ENCODE results near the gene DAD1. TPM values are rescaled to one million over a fixed set of nuclear protein-coding genes. Genes with fewer than 3 reads are reported as not detected.
"Not testable (repeated sequence)": the region's sequence is repeated elsewhere in the genome, so short reads cannot be mapped to it uniquely, and the experiment has no call there.

Gene DAD1
- total RNA-seq, 4 donors from 2014 or later = 123 to 228 (median 171) TPM

DNA sequence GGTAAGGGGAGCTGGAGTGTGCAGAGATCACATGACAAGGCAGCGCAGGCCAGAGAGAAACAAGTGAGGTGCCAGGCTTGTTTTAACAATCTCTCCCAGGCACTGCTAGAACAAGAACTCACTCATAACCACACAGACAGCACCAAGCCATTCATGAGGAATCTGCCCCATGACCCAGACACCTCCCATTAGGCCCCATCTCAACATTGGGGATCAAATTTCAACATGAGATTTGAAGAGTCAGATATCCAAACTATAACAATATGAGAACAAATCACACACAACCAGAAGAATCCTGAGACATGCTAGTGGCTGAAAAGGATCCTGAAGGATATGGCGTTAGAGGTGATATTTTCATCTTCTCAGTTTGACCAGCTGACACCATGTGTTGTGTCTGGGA, 33.2 kb upstream of the DAD1 start:
- H3K4me1 ChIP-seq = no peaks in the 10 kb centered on the region
- H3K36me3 ChIP-seq = no peaks in the 10 kb centered on the region
- TF ChIP-seq POLR2AphosphoS5 (IDR thresholded peaks at IDR 0.05) = no peak
- TF ChIP-seq POLR2A (IDR thresholded peaks at IDR 0.05) = no peak
- TF ChIP-seq, protein P1, sequence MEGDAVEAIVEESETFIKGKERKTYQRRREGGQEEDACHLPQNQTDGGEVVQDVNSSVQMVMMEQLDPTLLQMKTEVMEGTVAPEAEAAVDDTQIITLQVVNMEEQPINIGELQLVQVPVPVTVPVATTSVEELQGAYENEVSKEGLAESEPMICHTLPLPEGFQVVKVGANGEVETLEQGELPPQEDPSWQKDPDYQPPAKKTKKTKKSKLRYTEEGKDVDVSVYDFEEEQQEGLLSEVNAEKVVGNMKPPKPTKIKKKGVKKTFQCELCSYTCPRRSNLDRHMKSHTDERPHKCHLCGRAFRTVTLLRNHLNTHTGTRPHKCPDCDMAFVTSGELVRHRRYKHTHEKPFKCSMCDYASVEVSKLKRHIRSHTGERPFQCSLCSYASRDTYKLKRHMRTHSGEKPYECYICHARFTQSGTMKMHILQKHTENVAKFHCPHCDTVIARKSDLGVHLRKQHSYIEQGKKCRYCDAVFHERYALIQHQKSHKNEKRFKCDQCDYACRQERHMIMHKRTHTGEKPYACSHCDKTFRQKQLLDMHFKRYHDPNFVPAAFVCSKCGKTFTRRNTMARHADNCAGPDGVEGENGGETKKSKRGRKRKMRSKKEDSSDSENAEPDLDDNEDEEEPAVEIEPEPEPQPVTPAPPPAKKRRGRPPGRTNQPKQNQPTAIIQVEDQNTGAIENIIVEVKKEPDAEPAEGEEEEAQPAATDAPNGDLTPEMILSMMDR (IDR thresholded peaks at IDR 0.05) = no peak
- TF ChIP-seq EP300 (IDR thresholded peaks at IDR 0.05) = no peak
- peaks cover 0 to 3% (median 0%) of the 10 kb centered on the region in 3 donors for H3K9me3 ChIP-seq
- H3K27ac ChIP-seq = no peak overlapping the region
- WGBS, 2 donors (ENCODE audit: low coverage in 1 of 2) = 77 to 92% methylated on average over 1 to 2 of the region's 2 CpGs
- no peaks in the 10 kb centered on the region for H3K27me3 ChIP-seq
- no peak for ATAC-seq
- no peak overlapping the region for H3K4me3 ChIP-seq

DNA sequence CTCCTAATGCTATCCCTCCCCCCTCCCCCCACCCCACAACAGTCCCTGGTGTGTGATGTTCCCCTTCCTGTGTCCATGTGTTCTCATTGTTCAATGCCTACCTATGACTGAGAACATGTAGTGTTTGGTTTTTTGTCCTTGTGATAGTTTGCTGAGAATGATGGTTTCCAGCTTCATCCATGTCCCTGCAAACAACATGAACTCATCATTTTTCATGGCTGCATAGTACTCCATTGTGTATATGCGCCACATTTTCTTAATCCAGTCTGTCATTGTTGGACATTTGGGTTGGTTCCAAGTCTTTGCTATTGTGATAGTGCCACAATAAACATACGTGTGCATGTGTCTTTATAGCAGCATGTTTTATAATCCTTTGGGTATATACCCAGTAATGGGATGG, 26.7 kb upstream of the DAD1 start:
- not testable (repeated sequence) for H3K27ac ChIP-seq, H3K27me3 ChIP-seq, H3K4me3 ChIP-seq, H3K9me3 ChIP-seq, ATAC-seq
- H3K4me1 ChIP-seq = peaks cover 0 to 18% (median 13%) of the 10 kb centered on the region in 3 donors
- peaks cover 0 to 19% of the 10 kb centered on the region in 2 donors for H3K36me3 ChIP-seq
- WGBS, 2 donors (ENCODE audit: low coverage in 1 of 2) = 95 to 100% methylated on average over 2 of the region's 2 CpGs

GRCh38 chr14:22614240-22614799, 25.3 kb upstream of the DAD1 start:
- no peaks in the 10 kb centered on the region for H3K27me3 ChIP-seq
- peak; percentile 92 for ATAC-seq
- H3K9me3 ChIP-seq = no peaks in the 10 kb centered on the region
- WGBS, 2 donors (ENCODE audit: low coverage in 1 of 2) = 0 to 8% methylated on average over 1 to 5 of the region's 6 CpGs
- H3K36me3 ChIP-seq = peaks cover 0 to 33% of the 10 kb centered on the region in 2 donors
- TF ChIP-seq POLR2AphosphoS5 (IDR thresholded peaks at IDR 0.05) = peak; percentile 42
- TF ChIP-seq, protein P1 (IDR thresholded peaks at IDR 0.05) = no peak
- H3K27ac ChIP-seq = peak overlapping the region in 3 of 4 donors; percentile 24 to 74 (median 56)
- no peak overlapping the region for H3K4me3 ChIP-seq
- H3K4me1 ChIP-seq = peaks cover 0 to 18% (median 13%) of the 10 kb centered on the region in 3 donors

DNA sequence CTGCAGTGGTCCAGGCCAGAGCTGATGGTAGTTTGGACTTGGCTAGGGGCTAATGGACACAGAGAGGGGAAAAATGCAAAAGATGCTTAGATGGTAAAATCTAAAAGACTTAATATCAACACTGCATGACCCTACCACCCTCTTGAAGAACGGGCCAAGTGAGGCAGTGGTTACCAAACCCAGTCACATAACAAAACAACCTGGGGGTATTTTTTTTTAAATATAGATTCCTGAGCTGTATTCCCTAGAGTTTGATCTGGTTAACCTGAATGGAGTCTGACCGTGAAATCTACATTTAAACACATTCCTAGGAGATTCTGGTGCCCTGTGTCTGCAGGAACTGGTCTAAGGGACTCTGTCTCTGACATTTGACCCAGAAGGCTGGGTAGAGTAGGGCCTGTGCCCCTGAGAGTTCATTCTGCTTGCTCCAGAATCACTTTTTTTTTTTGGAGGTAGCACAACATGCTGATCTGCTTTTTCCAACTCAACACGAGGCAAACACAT, 24.8 kb upstream of the DAD1 start:
- no peak for TF ChIP-seq EP300 (IDR thresholded peaks at IDR 0.05)
- TF ChIP-seq POLR2A (IDR thresholded peaks at IDR 0.05) = no peak
- no peak for TF ChIP-seq POLR2AphosphoS5 (IDR thresholded peaks at IDR 0.05)
- TF ChIP-seq, protein P1 (IDR thresholded peaks at IDR 0.05) = no peak
- Histone ChIP-seq H3K9me3 (no peaks in the 10 kb centered on the region), H3K4me1 (peaks cover 0 to 18% (median 13%) of the 10 kb centered on the region in 3 donors), H3K4me3 (no peak overlapping the region), H3K27ac (peak overlapping the region in 3 of 4 donors; percentile 24 to 74 (median 56)), H3K27me3 (no peaks in the 10 kb centered on the region), H3K36me3 (peaks cover 0 to 38% of the 10 kb centered on the region in 2 donors)
- ATAC-seq = no peak
- WGBS, 2 donors (ENCODE audit: low coverage in 1 of 2) = 26 to 40% methylated on average over 2 to 3 of the region's 3 CpGs

GRCh38 chr14:22613106-22613695, 24.2 kb upstream of the DAD1 start:
- Histone ChIP-seq H3K9me3 (no peaks in the 10 kb centered on the region), H3K4me1 (peaks cover 0 to 18% (median 13%) of the 10 kb centered on the region in 3 donors), H3K27ac (peak overlapping the region in 3 of 4 donors; percentile 24 to 74 (median 56)), H3K27me3 (no peaks in the 10 kb centered on the region), H3K36me3 (peaks cover 0 to 44% of the 10 kb centered on the region in 2 donors), H3K4me3 (no peak overlapping the region)
- WGBS, 2 donors (ENCODE audit: low coverage in 1 of 2) = 57% methylated on average over 2 of the region's 2 CpGs; no CpG with 5 or more reads in 1 of the 2 donors
- TF ChIP-seq POLR2AphosphoS5 (IDR thresholded peaks at IDR 0.05) = no peak
- no peak for TF ChIP-seq POLR2A (IDR thresholded peaks at IDR 0.05)
- no peak for TF ChIP-seq EP300 (IDR thresholded peaks at IDR 0.05)
- TF ChIP-seq, protein P1 (IDR thresholded peaks at IDR 0.05) = no peak
- no peak for ATAC-seq

Measured in gastroesophageal sphincter (tissue), 4 donors.